Endodermal cell (in vitro differentiated cells): ENCODE measurements around the gene EME2. TPM values are rescaled to one million over a fixed set of nuclear protein-coding genes. Genes with fewer than 3 reads are reported as not detected.

Experiments
- DNase-seq: peaks from one replicate; pipeline ENCODE4 v3.0.0-alpha.2; 2017
- H3K27ac ChIP-seq: 2 replicates; pipeline ENCODE4 v1.5.1; 2013; ENCODE audit warnings: mild to moderate bottlenecking, low read depth, low read length, moderate library complexity
- H3K27me3 ChIP-seq: 2 replicates; pipeline ENCODE4 v1.6.1; 2013; ENCODE audit warnings: mild to moderate bottlenecking, low read length, moderate library complexity; ENCODE audit not compliant: insufficient read depth, control insufficient read depth, poor library complexity, severe bottlenecking
- H3K36me3 ChIP-seq: 2 replicates; pipeline ENCODE4 v1.7.0; 2013; ENCODE audit warnings: mild to moderate bottlenecking, low read length, moderate library complexity; ENCODE audit not compliant: control insufficient read depth, insufficient read depth
- H3K4me1 ChIP-seq: one replicate; pipeline ENCODE4 v1.7.0; 2013; ENCODE audit warnings: low read length; ENCODE audit not compliant: control insufficient read depth, insufficient read depth
- H3K4me3 ChIP-seq: 2 replicates; pipeline ENCODE4 v1.5.1; 2013; ENCODE audit warnings: mild to moderate bottlenecking, low read length, moderate library complexity
- H3K9ac ChIP-seq: 2 replicates; pipeline ENCODE4 v1.6.1; 2013; ENCODE audit warnings: mild to moderate bottlenecking, low read length, moderate library complexity; ENCODE audit not compliant: poor library complexity, severe bottlenecking; ENCODE audit errors: extremely low read depth
- H3K9me3 ChIP-seq: 2 replicates; pipeline ENCODE4 v1.6.1; 2013; ENCODE audit warnings: mild to moderate bottlenecking, low read length, moderate library complexity; ENCODE audit not compliant: control insufficient read depth
- H3K27ac Mint-ChIP-seq: 2 replicates; pipeline ENCODE4 v1.8.0; 2020; ENCODE audit warnings: mixed read lengths
- H3K27me3 Mint-ChIP-seq: 2 replicates; pipeline ENCODE4 v1.8.0; 2021; ENCODE audit warnings: mild to moderate bottlenecking, mixed read lengths; ENCODE audit not compliant: insufficient read depth
- H3K36me3 Mint-ChIP-seq: 2 replicates; pipeline ENCODE4 v1.8.0; 2020; ENCODE audit warnings: low read depth, mixed read lengths
- H3K4me1 Mint-ChIP-seq: 2 replicates; pipeline ENCODE4 v1.8.0; 2020; ENCODE audit warnings: mixed read lengths
- H3K4me3 Mint-ChIP-seq: 2 replicates; pipeline ENCODE4 v1.8.0; 2020; ENCODE audit warnings: mild to moderate bottlenecking, moderate library complexity, mixed read lengths
- H3K9me3 Mint-ChIP-seq: 2 replicates; pipeline ENCODE4 v1.8.0; 2020; ENCODE audit warnings: mild to moderate bottlenecking, mixed read lengths
- WGBS, 2 experiments: methylation state at CpG; one replicate each; pipeline versions ENCODE4 v1.1.5 to v1.1.7; 2013; ENCODE audit warnings: missing lambda C conversion rate in 2 of 2, mixed read lengths in 1 of 2; ENCODE audit not compliant: insufficient coverage in 1 of 2, insufficient read length in 1 of 2; 5-methylcytosine and 5-hydroxymethylcytosine counted together
- total RNA-seq, 2 donors: library from RNA; stranded (reverse); fragmentation: NEBNext Ultra II Directional in 1 of 2; extraction: Animal tissue kit (Norgen Biotek cat#: 25700) in 1 of 2; gene quantifications; 2 replicates in 1 of 2; 3 replicates in 1 of 2; pipeline ENCODE4 v1.2.1, GENCODE V29; 2021
- TF ChIP-seq, protein P1 (sequence below): fragments of 200-600 bp; sonication (generic); conservative IDR thresholded peaks from 2 replicates; pipeline ENCODE4 v1.5.0; 2021; ENCODE audit warnings: antibody characterized with exemption, mild to moderate bottlenecking

Gene EME2
- total RNA-seq, 2 donors from 2014 or later = 34.3 to 64.3 TPM

DNA sequence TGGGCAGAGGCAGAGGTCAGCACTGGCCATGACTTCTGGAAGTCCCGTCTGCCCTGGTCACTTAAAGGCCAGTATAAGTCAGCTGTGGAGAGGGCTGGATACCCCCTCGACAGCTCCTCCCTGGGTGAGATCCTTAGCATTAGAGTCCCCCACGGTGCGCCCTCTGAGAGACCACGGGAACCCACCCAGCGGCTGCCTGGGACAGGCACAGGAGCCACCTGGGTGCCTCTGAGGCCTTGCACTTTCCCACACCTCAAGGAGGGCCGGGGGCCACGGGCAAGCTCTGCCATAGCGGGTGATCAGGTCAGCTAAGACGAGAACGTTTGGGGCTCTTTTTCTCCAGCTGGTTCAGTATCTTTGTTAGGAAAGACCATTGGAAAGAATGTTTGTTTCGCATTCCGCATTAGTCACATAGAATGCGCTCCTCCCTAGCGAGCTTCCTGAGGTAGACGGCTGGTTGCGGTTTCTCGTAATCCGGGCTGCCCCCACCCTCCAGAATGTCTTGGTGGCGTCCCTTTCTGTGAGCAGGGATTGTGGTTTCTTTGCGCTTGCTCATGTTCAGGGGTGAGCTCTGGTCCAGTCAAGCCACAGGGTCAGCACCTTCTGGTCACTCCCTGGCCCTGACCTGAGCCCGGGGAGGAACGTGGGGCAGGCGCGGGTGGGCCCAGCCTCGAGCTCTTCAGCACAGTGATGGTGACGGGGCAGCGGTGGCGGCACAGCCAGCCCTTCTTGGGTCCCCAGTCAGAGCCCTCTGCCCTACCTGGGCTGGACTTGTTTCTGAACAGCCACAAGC, 26.5 kb upstream of the EME2 start:
- peaks cover 22% of the 10 kb centered on the region for H3K36me3 ChIP-seq
- no peak for DNase-seq
- no peak overlapping the region for H3K4me3 ChIP-seq
- Mint-ChIP-seq H3K4me1 (no peaks in the 10 kb centered on the region), H3K27ac (peak overlapping the region; percentile 77), H3K4me3 (no peak overlapping the region), H3K9me3 (peaks cover 1% of the 10 kb centered on the region), H3K36me3 (peaks cover 33% of the 10 kb centered on the region), H3K27me3 (no peaks in the 10 kb centered on the region)
- H3K27ac ChIP-seq = peak overlapping the region; percentile 73
- H3K27me3 ChIP-seq = no peaks in the 10 kb centered on the region
- TF ChIP-seq, protein P1, sequence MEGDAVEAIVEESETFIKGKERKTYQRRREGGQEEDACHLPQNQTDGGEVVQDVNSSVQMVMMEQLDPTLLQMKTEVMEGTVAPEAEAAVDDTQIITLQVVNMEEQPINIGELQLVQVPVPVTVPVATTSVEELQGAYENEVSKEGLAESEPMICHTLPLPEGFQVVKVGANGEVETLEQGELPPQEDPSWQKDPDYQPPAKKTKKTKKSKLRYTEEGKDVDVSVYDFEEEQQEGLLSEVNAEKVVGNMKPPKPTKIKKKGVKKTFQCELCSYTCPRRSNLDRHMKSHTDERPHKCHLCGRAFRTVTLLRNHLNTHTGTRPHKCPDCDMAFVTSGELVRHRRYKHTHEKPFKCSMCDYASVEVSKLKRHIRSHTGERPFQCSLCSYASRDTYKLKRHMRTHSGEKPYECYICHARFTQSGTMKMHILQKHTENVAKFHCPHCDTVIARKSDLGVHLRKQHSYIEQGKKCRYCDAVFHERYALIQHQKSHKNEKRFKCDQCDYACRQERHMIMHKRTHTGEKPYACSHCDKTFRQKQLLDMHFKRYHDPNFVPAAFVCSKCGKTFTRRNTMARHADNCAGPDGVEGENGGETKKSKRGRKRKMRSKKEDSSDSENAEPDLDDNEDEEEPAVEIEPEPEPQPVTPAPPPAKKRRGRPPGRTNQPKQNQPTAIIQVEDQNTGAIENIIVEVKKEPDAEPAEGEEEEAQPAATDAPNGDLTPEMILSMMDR = no peak
- H3K4me1 ChIP-seq = no peaks in the 10 kb centered on the region
- H3K9me3 ChIP-seq = no peaks in the 10 kb centered on the region
- no peak overlapping the region for H3K9ac ChIP-seq
- 90 to 93% methylated on average over 15 to 29 of the region's 29 CpGs for WGBS, 2 experiments

DNA sequence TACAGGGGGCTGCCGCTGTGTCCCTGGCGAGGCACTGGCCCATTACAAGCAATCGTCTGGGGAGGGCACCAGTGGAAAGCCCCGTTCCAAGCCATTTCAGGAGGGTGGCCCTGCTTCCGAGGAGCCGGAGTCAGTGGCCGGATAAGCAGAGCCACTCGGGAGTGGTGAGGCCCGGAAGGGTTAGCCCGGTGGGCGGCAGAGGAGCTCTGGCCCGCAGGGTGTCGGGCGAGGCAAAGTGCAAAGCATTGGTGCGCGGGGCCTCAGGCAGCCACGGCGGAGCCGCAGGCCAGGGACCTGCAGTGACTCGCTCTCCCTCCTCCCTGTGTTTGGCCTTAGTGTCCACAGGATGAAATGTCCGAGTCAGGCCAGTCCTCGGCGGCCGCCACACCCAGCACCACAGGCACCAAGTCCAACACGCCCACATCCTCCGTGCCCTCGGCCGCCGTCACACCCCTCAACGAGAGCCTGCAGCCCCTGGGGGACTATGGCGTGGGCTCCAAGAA, 25.9 kb upstream of the EME2 start:
- Histone ChIP-seq H3K36me3 (peaks cover 23% of the 10 kb centered on the region), H3K9me3 (no peaks in the 10 kb centered on the region), H3K27me3 (no peaks in the 10 kb centered on the region), H3K27ac (peak overlapping the region; percentile 38), H3K4me3 (no peak overlapping the region), H3K9ac (no peak overlapping the region), H3K4me1 (no peaks in the 10 kb centered on the region)
- DNase-seq = no peak
- TF ChIP-seq, protein P1 = no peak
- no peaks in the 10 kb centered on the region for H3K9me3 Mint-ChIP-seq
- H3K27ac Mint-ChIP-seq = no peak overlapping the region
- H3K4me1 Mint-ChIP-seq = no peaks in the 10 kb centered on the region
- WGBS, 2 experiments = 96 to 100% methylated on average over 11 to 31 of the region's 31 CpGs
- peaks cover 36% of the 10 kb centered on the region for H3K36me3 Mint-ChIP-seq
- H3K27me3 Mint-ChIP-seq = no peaks in the 10 kb centered on the region
- H3K4me3 Mint-ChIP-seq = no peak overlapping the region

DNA sequence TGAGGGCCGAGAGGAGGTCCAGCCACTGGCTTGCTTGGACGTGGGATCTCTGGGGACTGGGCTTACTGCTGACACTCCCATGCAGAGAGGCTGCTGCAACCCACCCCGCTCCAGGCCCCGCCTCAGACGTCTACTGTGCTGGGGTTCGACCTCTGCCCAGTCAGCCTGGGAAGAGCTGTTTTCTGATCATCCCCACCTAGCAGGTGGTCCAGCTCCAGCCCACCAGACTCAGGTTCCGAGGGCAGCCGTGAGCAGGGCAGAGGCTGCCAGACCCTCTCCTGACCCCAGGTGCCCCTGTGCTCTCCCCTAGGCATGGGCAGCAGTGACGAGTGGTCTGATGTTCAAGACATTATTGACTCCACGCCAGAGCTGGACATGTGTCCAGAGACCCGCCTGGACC, 24.7 kb upstream of the EME2 start:
- Mint-ChIP-seq H3K27me3 (no peaks in the 10 kb centered on the region), H3K36me3 (peaks cover 45% of the 10 kb centered on the region), H3K4me3 (no peak overlapping the region), H3K27ac (no peak overlapping the region), H3K4me1 (no peaks in the 10 kb centered on the region), H3K9me3 (no peaks in the 10 kb centered on the region)
- Histone ChIP-seq H3K36me3 (peaks cover 32% of the 10 kb centered on the region), H3K27me3 (no peaks in the 10 kb centered on the region), H3K27ac (no peak overlapping the region), H3K9ac (no peak overlapping the region), H3K4me1 (no peaks in the 10 kb centered on the region), H3K9me3 (no peaks in the 10 kb centered on the region), H3K4me3 (no peak overlapping the region)
- 89 to 94% methylated on average over 9 to 11 of the region's 11 CpGs for WGBS, 2 experiments
- TF ChIP-seq, protein P1 = no peak
- no peak for DNase-seq
